Activated CD4-positive, alpha-beta T cell treated with anti-CD3 and anti-CD28 coated beads, Interleukin-2, amount 50 U/mL, for 16 hours (primary cell): Measurements from ENCODE around the gene RTP4.

Experiments used
- DNase-seq: peaks from one replicate; pipeline ENCODE4 v3.0.0-alpha.2; 2020

RTP4 gene, protein sequence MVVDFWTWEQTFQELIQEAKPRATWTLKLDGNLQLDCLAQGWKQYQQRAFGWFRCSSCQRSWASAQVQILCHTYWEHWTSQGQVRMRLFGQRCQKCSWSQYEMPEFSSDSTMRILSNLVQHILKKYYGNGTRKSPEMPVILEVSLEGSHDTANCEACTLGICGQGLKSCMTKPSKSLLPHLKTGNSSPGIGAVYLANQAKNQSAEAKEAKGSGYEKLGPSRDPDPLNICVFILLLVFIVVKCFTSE

DNA sequence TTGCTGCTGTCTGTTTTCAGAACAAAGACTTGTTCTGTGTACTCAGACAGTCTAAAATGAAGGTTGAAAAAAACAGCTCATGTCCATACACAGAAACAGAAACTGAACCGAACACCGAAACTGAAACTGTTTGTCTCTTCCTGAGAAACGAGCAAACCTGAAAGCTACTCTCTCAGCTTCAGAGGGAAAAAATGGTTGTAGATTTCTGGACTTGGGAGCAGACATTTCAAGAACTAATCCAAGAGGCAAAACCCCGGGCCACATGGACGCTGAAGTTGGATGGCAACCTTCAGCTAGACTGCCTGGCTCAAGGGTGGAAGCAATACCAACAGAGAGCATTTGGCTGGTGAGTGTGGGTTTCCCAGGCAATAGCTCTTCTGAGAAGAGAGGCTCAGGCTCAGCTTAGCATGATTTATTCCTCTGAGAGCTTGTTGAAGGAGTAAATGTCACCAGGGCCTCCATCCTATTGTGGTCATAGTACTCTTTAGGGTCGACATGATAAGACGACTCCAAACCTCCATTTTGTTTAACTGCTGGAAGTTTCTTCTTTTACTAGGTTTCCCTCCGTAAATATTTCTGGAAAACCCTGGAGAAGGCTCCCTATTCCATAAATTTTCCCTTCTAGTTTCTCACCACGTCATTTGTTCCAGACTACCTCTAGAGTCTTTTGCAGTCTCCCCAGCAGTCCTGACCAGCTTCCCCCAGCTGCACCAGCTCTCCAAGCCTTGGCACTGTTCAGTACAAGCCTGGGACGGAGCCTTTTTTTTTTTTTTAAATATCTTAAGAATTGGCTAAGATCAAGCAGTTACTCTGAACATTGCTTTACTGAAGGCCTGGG is at the start of gene RTP4:
RTP4 (plus strand) TSS at position 135 of the 838 bp plus-strand sequence; CDS start at position 192, 57 bp downstream.
- peak; percentile 84 for DNase-seq

- DNase-seq, result peak; percentile 48
These were observed 49.2 kb upstream of the RTP4 start for GRCh38 chr3:187318819-187319616.

DNA sequence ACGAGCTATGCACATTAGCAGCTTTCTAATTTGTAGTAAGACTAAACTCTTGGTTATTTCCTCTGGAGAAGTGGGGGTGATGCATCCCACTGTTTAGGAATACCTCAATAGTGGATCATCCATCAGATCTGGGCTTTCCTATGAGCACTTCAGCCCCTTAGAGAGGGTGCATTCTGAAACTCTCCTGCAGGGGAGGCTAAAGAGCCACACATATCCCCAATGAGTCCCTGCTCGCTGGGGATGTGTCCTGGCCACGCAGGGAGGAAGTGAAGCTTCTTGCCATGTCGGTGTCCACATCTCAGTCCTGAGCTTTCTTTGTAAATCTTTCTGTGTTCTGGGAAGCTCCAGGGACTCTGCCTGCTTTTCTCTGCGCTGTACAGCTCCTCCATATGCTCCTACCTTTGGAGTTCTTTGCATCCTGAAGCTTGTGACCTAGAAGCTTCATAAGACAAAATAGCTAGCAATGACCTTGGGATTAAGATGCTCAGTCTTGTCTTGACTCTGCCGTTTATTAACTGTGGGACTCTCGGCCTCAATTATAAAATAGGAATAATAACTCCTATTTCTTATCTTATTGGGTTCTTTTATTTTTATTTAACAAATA is 48.4 kb upstream of the RTP4 start:
- peak; percentile 58 for DNase-seq

DNA sequence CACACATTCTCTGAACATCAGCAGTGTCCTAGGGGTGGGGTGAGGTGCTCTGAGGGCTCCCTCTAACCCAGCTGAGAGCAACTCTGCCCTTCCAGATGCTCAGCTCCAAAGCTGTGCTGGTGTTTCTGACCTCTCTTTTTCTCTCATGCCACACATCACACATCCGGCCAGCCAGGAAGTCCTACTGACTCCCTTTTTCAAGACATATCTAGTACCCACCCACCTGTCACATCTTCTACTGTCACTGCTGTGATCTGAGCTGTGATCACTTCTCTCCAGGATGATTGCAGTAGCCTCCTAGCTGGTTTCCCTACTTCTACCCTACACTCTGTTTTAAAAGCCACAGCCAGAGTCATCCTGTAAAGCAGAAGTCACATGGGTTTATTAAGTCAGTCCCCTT is 46.4 kb upstream of the RTP4 start:
- no peak for DNase-seq

GRCh38 chr3:187322291-187322690 is 45.9 kb upstream of the RTP4 start:
- DNase-seq, result no peak

GRCh38 chr3:187323091-187323490 is 45.1 kb upstream of the RTP4 start:
- no peak for DNase-seq

- DNase-seq, result no peak
These were observed 42.6 kb upstream of the RTP4 start for GRCh38 chr3:187325632-187326031.

- no peak for DNase-seq
These were observed 40.3 kb upstream of the RTP4 start for GRCh38 chr3:187327845-187328244.

DNA sequence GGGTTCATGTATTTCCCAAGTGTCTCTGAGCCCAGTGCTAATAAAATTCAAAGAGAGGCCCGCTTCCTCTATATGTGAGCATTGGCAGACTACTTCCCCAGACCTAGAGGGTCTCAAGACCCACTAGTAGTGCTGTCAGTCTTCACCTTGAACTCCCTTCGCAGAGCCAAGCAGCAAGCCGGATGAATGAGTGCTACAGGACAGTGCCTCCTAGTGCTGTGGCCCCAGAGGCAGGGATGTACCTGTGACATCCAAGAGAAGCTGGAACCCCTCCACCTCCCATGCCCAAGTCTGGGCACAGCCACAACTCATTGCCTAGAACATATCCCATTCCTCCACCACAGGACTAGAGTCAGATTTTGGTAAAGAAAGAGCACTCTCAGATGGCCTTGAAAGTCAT is 39.5 kb upstream of the RTP4 start:
- no peak for DNase-seq

DNA sequence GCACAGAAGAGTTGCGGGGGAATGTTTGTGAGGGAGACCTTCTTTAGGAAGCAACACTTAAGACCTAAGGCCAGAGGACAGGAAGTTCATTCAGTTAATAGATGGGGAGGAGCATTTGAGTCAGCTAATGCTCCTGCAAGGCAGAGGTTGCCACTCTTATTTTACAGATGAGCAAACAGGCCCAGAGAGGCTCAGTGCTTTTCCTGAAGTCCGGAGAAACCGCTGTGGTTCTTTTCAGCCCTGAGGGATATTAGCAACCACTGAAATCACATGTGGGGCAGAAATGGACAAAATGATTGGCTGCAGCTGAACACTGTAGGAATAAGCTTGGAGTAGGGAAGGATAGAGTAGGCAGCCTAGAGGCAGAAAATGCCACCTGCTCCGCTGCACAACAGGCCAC is 33.3 kb upstream of the RTP4 start:
- no peak for DNase-seq

GRCh38 chr3:187336322-187336721 is 31.9 kb upstream of the RTP4 start:
- no peak for DNase-seq

DNA sequence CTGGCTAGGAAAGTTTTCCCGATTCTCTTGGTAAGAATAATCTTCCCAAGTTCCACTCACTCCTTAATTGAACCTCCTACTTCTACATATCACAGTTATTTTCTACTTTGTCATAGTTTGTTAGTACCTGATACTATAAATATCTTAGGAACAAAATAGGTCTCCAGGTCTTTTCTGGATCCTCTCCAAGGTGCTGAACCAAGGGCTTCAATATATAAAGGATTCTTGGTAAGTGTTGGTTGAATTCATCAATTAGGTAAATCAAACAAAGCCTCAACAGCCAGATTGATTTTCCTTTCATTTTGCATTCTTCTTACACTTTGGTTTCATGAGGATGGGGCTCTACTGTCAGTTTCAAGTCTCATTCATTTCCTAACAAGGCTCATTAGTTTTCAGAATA is 27.6 kb upstream of the RTP4 start:
- DNase-seq, result no peak

DNA sequence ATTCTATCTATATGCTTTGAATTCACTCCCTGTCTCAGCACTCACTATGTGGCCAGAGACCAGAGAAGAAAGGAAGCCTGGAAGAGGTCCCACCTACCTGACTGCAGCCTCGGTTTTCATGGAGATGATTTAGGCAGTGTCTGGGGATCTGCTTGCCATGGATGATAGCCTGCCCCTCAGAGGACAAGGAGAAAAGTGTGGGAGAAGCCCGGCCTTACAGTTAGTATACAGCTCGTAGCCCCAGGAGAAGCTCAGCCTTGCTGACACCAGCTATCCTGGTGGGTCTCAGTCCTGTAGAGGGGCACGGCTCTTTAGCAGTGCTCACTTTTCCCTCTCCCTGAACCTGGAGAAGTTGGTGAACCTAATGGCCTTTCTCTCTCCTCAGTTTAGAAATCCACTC is 25.9 kb upstream of the RTP4 start:
- no peak for DNase-seq

GRCh38 chr3:187343670-187344069 is 24.5 kb upstream of the RTP4 start:
- no peak for DNase-seq

DNA sequence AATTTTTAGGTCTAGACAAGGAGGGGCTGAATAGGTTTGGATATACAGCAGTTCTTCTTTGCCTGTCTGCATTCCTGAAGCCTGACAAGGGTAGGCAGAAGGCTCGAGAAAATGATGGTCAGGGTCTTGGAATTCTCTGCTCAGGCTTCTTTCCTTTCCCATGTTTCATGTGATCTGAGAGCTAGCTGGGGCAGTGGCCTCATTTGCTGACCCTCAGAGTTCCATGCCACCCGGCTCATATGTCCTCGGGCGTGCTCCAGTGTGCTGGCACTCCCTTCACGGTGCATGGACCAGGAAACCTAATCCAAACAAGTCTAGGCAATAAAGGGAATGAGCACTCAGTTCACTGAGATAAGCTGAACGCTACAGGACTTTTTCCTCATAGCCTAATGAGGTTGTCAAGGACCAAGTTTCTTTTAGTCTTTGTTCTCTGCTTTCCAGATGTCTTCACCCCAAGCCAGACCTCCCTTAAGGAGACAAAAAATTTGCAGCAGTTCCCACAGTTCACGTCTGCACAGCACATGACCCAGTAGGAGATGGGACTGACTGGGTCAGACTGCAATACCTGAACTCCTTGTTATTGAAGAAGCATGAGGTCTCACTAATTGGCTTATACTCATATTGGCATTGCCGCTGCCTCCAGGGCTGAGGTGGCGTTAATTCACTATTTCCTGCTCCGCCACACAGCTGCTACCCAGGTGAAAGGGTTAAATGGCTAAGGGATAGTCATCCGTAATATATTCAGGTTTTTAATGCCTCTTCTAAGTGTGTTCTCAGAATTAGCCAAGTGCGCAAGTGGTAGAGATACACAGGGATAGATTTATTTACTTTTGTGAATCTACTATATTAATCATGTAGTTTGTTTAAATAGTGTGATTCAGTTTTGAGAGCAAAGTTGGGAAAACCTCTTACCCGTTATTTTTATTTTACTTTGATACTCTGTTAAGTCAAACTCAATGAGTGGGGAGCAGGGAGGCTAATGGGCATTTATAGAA is 15.3 kb upstream of the RTP4 start:
- DNase-seq, result no peak

DNA sequence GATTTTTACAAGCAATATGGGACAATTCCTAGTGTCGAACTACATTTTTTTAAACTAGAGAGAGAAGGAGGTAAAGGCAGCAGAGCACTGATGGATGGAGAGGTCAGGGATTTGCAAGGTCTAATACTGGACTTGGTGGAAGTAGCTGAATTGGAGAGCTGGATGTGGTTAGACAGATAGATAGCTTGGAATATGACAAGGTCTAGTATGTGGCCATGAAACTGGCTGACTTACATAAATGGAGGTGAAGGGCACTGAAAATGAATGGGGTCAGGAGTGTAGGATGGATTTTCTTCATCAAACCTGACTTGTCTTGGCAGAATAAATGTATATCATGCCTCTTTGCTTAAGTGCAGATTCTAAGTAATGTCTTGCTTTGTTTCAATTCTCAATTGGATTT is 10.1 kb upstream of the RTP4 start:
- no peak for DNase-seq

- no peak for DNase-seq
These were observed 8.2 kb upstream of the RTP4 start for GRCh38 chr3:187359798-187360486.

GRCh38 chr3:187360596-187360995 is 7.6 kb upstream of the RTP4 start:
- no peak for DNase-seq

DNA sequence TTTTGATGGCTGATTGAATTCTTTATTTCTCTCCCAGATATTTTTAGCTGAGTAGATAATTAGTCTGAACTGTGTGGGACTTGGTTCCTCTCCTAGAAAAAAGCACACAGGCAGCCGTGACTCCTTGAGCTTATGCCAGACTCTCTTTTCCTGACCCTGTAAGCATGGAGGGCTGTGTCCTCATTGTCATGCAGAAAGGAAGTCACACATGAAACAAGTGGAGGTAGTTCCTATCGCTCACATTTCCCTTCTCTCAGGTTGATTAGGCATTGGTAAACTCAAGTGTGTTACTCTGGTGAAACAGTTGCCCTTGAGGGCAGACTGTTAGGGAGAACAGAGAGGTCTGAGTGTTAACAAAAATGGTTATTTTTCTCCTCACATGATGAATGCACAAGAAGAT is 6.3 kb upstream of the RTP4 start:
- DNase-seq, result peak; percentile 42

- DNase-seq, result no peak
These were observed 553 bp upstream of the RTP4 start for GRCh38 chr3:187367561-187368103.

- DNase-seq, result peak; percentile 15
These were observed 883 bp downstream of the RTP4 start for GRCh38 chr3:187369089-187369447.
